ENCODE measurements around the gene PPP2R2B.

Gene PPP2R2B

DNA sequence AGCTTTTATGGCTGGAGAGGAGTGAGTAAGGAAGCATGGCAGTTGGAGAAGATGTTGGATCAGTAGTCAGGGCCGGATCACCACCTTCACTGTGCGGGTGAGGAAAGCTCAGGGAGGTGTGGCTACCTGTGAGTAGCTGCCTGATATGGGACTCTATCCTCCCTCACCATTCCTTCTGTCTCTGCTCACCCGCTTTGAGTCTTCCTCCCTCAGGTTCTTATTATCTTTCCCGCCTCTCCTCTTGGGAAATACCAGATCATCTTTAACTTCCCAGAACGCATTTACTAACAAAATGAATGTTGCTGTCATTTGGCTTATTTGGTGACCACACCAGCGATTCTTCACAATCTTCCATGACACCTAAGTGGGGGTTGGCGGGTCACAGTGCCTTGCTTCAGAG is 221.9 kb downstream of the PPP2R2B start:
- Histone ChIP-seq H3K9me3 (ENCODE audit: control insufficient read depth, low read length) (no peaks in the 10 kb centered on the region), H3K27me3 (ENCODE audit: control insufficient read depth, insufficient read depth, low read length) (no peaks in the 10 kb centered on the region), H3K36me3 (ENCODE audit: control insufficient read depth, insufficient read depth, low read length) (no peaks in the 10 kb centered on the region), H3K4me2 (ENCODE audit: low read length) (no peak overlapping the region), H3K9ac (no peak overlapping the region), H2AFZ (no peak overlapping the region), H3K4me3 (ENCODE audit: low read depth, low read length) (no peak overlapping the region), H3K4me1 (no peaks in the 10 kb centered on the region), H3K27ac (no peak overlapping the region), H3K79me2 (no peaks in the 10 kb centered on the region)
- no peak for TF ChIP-seq CTCF (IDR thresholded peaks at IDR 0.05)

DNA sequence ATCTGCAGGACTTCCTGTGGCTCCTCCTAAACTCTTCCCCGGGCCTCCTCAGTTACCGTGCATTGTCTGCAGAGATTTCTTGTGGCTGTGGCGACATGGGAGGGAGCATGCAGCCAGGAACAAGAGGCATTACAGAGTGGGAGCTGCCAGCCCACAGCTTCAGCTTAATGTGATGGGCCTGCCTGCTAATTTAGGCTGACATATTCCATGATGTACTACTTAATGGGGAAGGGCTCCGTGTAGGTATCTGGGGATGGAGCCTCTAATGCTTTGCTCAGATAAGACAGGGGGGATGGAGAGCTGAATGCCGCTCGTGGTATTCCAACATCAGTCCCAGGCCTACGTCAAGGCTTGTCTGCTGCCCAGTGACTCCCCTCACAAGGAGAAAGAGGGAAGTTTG is 225.0 kb downstream of the PPP2R2B start:
- no peak overlapping the region for H3K9ac ChIP-seq
- no peak overlapping the region for H3K27ac ChIP-seq
- no peak overlapping the region for H3K4me2 ChIP-seq (ENCODE audit: low read length)
- H3K9me3 ChIP-seq (ENCODE audit: control insufficient read depth, low read length), result no peaks in the 10 kb centered on the region
- H3K4me3 ChIP-seq (ENCODE audit: low read depth, low read length), result no peak overlapping the region
- H2AFZ ChIP-seq, result no peak overlapping the region
- TF ChIP-seq CTCF (IDR thresholded peaks at IDR 0.05), result no peak
- H3K27me3 ChIP-seq (ENCODE audit: control insufficient read depth, insufficient read depth, low read length), result no peaks in the 10 kb centered on the region
- H3K4me1 ChIP-seq, result no peaks in the 10 kb centered on the region
- no peaks in the 10 kb centered on the region for H3K79me2 ChIP-seq
- H3K36me3 ChIP-seq (ENCODE audit: control insufficient read depth, insufficient read depth, low read length), result no peaks in the 10 kb centered on the region

GRCh38 chr5:146652547-146652946 is 226.0 kb downstream of the PPP2R2B start:
- TF ChIP-seq CTCF (IDR thresholded peaks at IDR 0.05), result no peak
- H3K9ac ChIP-seq, result no peak overlapping the region
- no peak overlapping the region for H2AFZ ChIP-seq
- H3K36me3 ChIP-seq (ENCODE audit: control insufficient read depth, insufficient read depth, low read length), result no peaks in the 10 kb centered on the region
- no peaks in the 10 kb centered on the region for H3K9me3 ChIP-seq (ENCODE audit: control insufficient read depth, low read length)
- H3K27me3 ChIP-seq (ENCODE audit: control insufficient read depth, insufficient read depth, low read length), result no peaks in the 10 kb centered on the region
- H3K27ac ChIP-seq, result no peak overlapping the region
- peaks cover 8% of the 10 kb centered on the region for H3K4me1 ChIP-seq
- H3K4me2 ChIP-seq (ENCODE audit: low read length), result no peak overlapping the region
- no peak overlapping the region for H3K4me3 ChIP-seq (ENCODE audit: low read depth, low read length)
- H3K79me2 ChIP-seq, result no peaks in the 10 kb centered on the region

GRCh38 chr5:146647656-146648199 is 230.8 kb downstream of the PPP2R2B start:
- H3K36me3 ChIP-seq (ENCODE audit: control insufficient read depth, insufficient read depth, low read length), result no peaks in the 10 kb centered on the region
- TF ChIP-seq CTCF (IDR thresholded peaks at IDR 0.05), result no peak
- no peak overlapping the region for H3K4me2 ChIP-seq (ENCODE audit: low read length)
- H3K9me3 ChIP-seq (ENCODE audit: control insufficient read depth, low read length), result no peaks in the 10 kb centered on the region
- peak overlapping the region; percentile 53 for H3K27ac ChIP-seq
- no peak overlapping the region for H3K9ac ChIP-seq
- no peaks in the 10 kb centered on the region for H3K27me3 ChIP-seq (ENCODE audit: control insufficient read depth, insufficient read depth, low read length)
- H3K4me3 ChIP-seq (ENCODE audit: low read depth, low read length), result no peak overlapping the region
- peak overlapping the region; percentile 21 for H2AFZ ChIP-seq
- no peaks in the 10 kb centered on the region for H3K79me2 ChIP-seq
- peaks cover 12% of the 10 kb centered on the region for H3K4me1 ChIP-seq

- Histone ChIP-seq H2AFZ (no peak overlapping the region), H3K4me1 (peaks cover 12% of the 10 kb centered on the region), H3K9ac (no peak overlapping the region), H3K4me2 (ENCODE audit: low read length) (no peak overlapping the region), H3K36me3 (ENCODE audit: control insufficient read depth, insufficient read depth, low read length) (no peaks in the 10 kb centered on the region), H3K4me3 (ENCODE audit: low read depth, low read length) (no peak overlapping the region), H3K27ac (no peak overlapping the region), H3K9me3 (ENCODE audit: control insufficient read depth, low read length) (no peaks in the 10 kb centered on the region), H3K79me2 (no peaks in the 10 kb centered on the region), H3K27me3 (ENCODE audit: control insufficient read depth, insufficient read depth, low read length) (no peaks in the 10 kb centered on the region)
- no peak for TF ChIP-seq CTCF (IDR thresholded peaks at IDR 0.05)
Observed at GRCh38 chr5:146646441-146646840, 232.1 kb downstream of the PPP2R2B start.

All from parathyroid adenoma (tissue), 2 donors.